Measurements from ENCODE around the gene KDM4B.

- no peak for TF ChIP-seq CTCF (IDR thresholded peaks at IDR 0.05)
- TF ChIP-seq POLR2A (IDR thresholded peaks at IDR 0.05): no peak
Measured at GRCh38 chr19:5191091-5191490, 222.2 kb downstream of the KDM4B start.

Data from uterus (tissue), 2 donors.